ENCODE data around the gene RAI14. TPM values are rescaled to one million over a fixed set of nuclear protein-coding genes. Genes with fewer than 3 reads are reported as not detected.

RAI14 gene
- total and polyA plus RNA-seq, 2 donors (not counting 3 experiments of a cell fraction or from before 2014, with no cell fraction given) = 114 to 369 TPM

GRCh38 chr5:34834794-34835089 lies 178.6 kb downstream of the RAI14 start:
- Histone ChIP-seq H3K79me2 (ENCODE audit: control insufficient read depth, insufficient read depth, low read length) (no peaks in the 10 kb centered on the region), H3K4me3 (replicated peaks in 1 of 3; ENCODE audit: insufficient read depth in 1 of 3, low read depth in 1 of 3, low read length in 3 of 3) (no peak overlapping the region), H2AFZ (ENCODE audit: low read depth, low read length) (no peak overlapping the region), H3K27me3 (ENCODE audit: control insufficient read depth in 2 of 2, insufficient read depth in 2 of 2, low read length in 2 of 2) (no peaks in the 10 kb centered on the region), H3K27ac (ENCODE audit: insufficient read depth, low read depth, low read length) (no peak overlapping the region), H3K9me1 (replicated peaks; ENCODE audit: control insufficient read depth, extremely low read depth, insufficient read depth, low read length) (no peaks in the 10 kb centered on the region), H4K20me1 (replicated peaks; ENCODE audit: control insufficient read depth, extremely low read depth, insufficient read depth, low read length) (no peaks in the 10 kb centered on the region), H3K9ac (replicated peaks; ENCODE audit: extremely low read depth, insufficient read depth, low read length) (no peak overlapping the region), H3K9me3 (replicated peaks; ENCODE audit: control insufficient read depth, insufficient read depth, low read length) (no peaks in the 10 kb centered on the region), H3K36me3 (ENCODE audit: control insufficient read depth in 2 of 2, extremely low read depth in 1 of 2, insufficient read depth in 2 of 2, low read length in 2 of 2) (peaks cover 22 to 24% of the 10 kb centered on the region in 2 experiments), H3K4me2 (ENCODE audit: insufficient read depth, low read length) (no peak overlapping the region), H3K4me1 (ENCODE audit: control insufficient read depth, extremely low read depth, insufficient read depth, low read length) (no peaks in the 10 kb centered on the region)
- TF ChIP-seq, protein P1, sequence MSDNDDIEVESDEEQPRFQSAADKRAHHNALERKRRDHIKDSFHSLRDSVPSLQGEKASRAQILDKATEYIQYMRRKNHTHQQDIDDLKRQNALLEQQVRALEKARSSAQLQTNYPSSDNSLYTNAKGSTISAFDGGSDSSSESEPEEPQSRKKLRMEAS (IDR thresholded peaks at IDR 0.05; ENCODE audit: insufficient read depth, insufficient read length) = no peak
- TF ChIP-seq FOS (IDR thresholded peaks at IDR 0.05; ENCODE audit: borderline replicate concordance, insufficient read depth, low read length) (no peak), MYC (IDR thresholded peaks at IDR 0.05; ENCODE audit: low read depth, low read length) (no peak), JUN (IDR thresholded peaks at IDR 0.05; ENCODE audit: borderline replicate concordance, insufficient read depth, insufficient read length, low read depth) (no peak), CTCF (IDR thresholded peaks at IDR 0.05; ENCODE audit: extremely low read depth in 1 of 2, insufficient read depth in 1 of 2, low read depth in 1 of 2, low read length in 2 of 2) (no peak), EZH2 (IDR thresholded peaks at IDR 0.05; ENCODE audit: borderline replicate concordance, low read depth, low read length, severe bottlenecking) (no peak), POLR2A (IDR thresholded peaks at IDR 0.05; ENCODE audit: low read depth, low read length) (no peak), POLR2AphosphoS5 (IDR thresholded peaks at IDR 0.05; ENCODE audit: insufficient read depth, low read depth, low read length) (no peak), GATA2 (IDR thresholded peaks at IDR 0.05; ENCODE audit: insufficient read depth, insufficient read length, low read depth, low read length) (no peak)
- CTCF ChIA-PET = interaction anchor here (1.0 to 2.5 kb wide), 3 partner anchors 9 to 349 kb away, joined by 3 to 13 read pairs (median 3); no protein-coding TSS in a partner anchor
- FAIRE-seq (no peak), DNase-seq (ENCODE audit: low read depth, low spot score) (no peak)
- intact Hi-C loops (cut with micrococcal nuclease) = no loop called here
- no TSS peak for BruUV-seq (replicated peaks)
- dilution Hi-C loops (cut with MboI; ENCODE audit: extremely low pct_ligation_motif_present, low sequenced_read_pairs) = no loop called here
- POLR2A ChIA-PET = no interaction called here

Measured in endothelial cell of umbilical vein (primary cell).